H1 (cell line): Measurements from ENCODE around the gene NUDC. TPM values are rescaled to one million over a fixed set of nuclear protein-coding genes. Genes with fewer than 3 reads are reported as not detected.

Experiments
- BACH1 ChIP-seq: IDR thresholded peaks from 2 replicates; pipeline ENCODE4 v1.6.1; 2012; ENCODE audit warnings: low read length, improper control_type of control experiment
- BCL11A ChIP-seq, 2 experiments: IDR thresholded peaks; one replicate each; pipeline ENCODE4 v1.6.1; 2011; ENCODE audit warnings: low read depth in 2 of 2, low read length in 2 of 2, mild to moderate bottlenecking in 2 of 2
- CEBPB ChIP-seq: IDR thresholded peaks from 2 replicates; pipeline ENCODE4 v1.6.1; 2012; ENCODE audit warnings: low read depth, low read length
- E2F6 ChIP-seq: IDR thresholded peaks from 2 replicates; pipeline ENCODE4 v1.6.1; 2012; ENCODE audit warnings: inconsistent platforms
- HDAC2 ChIP-seq, 2 experiments: fragments of 300-600 bp in 1 of 2; sonication (generic) in 1 of 2; IDR thresholded peaks; 2 replicates each; pipeline ENCODE4 v1.6.1; 2011 to 2012; ENCODE audit warnings: low read depth in 2 of 2, low read length in 2 of 2, mild to moderate bottlenecking in 2 of 2, moderate library complexity in 2 of 2, borderline replicate concordance in 1 of 2, inconsistent platforms in 1 of 2
- KDM1A ChIP-seq: fragments of 200-600, 300-600 bp; sonication (generic); IDR thresholded peaks from 2 replicates; pipeline ENCODE4 v1.7.1; 2016; ENCODE audit warnings: mild to moderate bottlenecking, low read length, borderline replicate concordance
- KDM4A ChIP-seq: IDR thresholded peaks from one replicate; pipeline ENCODE4 v1.7.1; 2012; ENCODE audit warnings: low read depth, mild to moderate bottlenecking, moderate library complexity, low read length, inconsistent platforms; ENCODE audit not compliant: severe bottlenecking
- KDM5A ChIP-seq: fragments of 200-600 bp; IDR thresholded peaks from 2 replicates; pipeline ENCODE4 v1.7.1; 2012; ENCODE audit warnings: mild to moderate bottlenecking, low read length, inconsistent platforms, mixed read lengths
- MAX ChIP-seq: IDR thresholded peaks from 2 replicates; pipeline ENCODE4 v1.6.1; 2012; ENCODE audit warnings: inconsistent platforms
- RNF2 ChIP-seq: fragments of 200-900, 300-1000 bp; sonication (generic); IDR thresholded peaks from 2 replicates; pipeline ENCODE4 v1.7.1; 2016; ENCODE audit warnings: borderline replicate concordance, low read depth, mild to moderate bottlenecking, antibody characterized with exemption, low read length; ENCODE audit not compliant: poor library complexity, severe bottlenecking; ENCODE audit errors: missing control alignments
- SIN3A ChIP-seq, 2 experiments: IDR thresholded peaks in 1 of 2; conservative IDR thresholded peaks in 1 of 2; 2 replicates each; pipeline ENCODE4 v1.6.1; 2011 to 2012; ENCODE audit warnings: low read length in 2 of 2, improper control_type of control experiment in 1 of 2, low read depth in 1 of 2, mild to moderate bottlenecking in 1 of 2
- SP2 ChIP-seq: IDR thresholded peaks from 2 replicates; pipeline ENCODE4 v1.6.1; 2012; ENCODE audit warnings: mild to moderate bottlenecking, low read length, inconsistent platforms
- TAF7 ChIP-seq: optimal IDR thresholded peaks from 2 replicates; pipeline ENCODE3; 2011; ENCODE audit warnings: low read depth, mild to moderate bottlenecking, inconsistent platforms, low read length, moderate library complexity, borderline replicate concordance
- TCF12 ChIP-seq: IDR thresholded peaks from 2 replicates; pipeline ENCODE4 v1.6.1; 2011; ENCODE audit warnings: low read depth, mild to moderate bottlenecking, low read length
- polyA plus RNA-seq, 7 experiments: library from polyadenylated mRNA; depleted of rRNA in 3 of 7; stranded (reverse) in 5 of 7; unstranded in 2 of 7; fragments of >200 nt in 5 of 7; fragments of 200-250 nt in 2 of 7; gene quantifications; 1 replicate in 5 of 7; 2 replicates in 1 of 7; 4 replicates in 1 of 7; pipeline versions ENCODE4 v1.2.1 to v1.2.3, GENCODE V29; 2011 to 2013; ENCODE audit warnings: missing spikeins in 2 of 7, mixed read lengths in 2 of 7
- total RNA-seq: library from RNA; stranded (reverse); fragmentation: NEBNext Ultra II Directional; extraction: Animal tissue kit (Norgen Biotek cat#: 25700); gene quantifications from 2 replicates; pipeline ENCODE4 v1.2.1, GENCODE V29; 2021

NUDC gene
- total and polyA plus RNA-seq, 2 of the 8 experiments (the other 6 are each of a cell fraction or from before 2014, with no cell fraction given), result 43.2 to 131 TPM

GRCh38 chr1:26900001-26900814 lies 21.3 kb upstream of the NUDC start, which contains the start of gene GPATCH3 (continued):
- TF ChIP-seq SP2 (no peak), KDM1A (no peak), E2F6 (no peak), KDM5A (peak; percentile 100), TAF7 (peak; percentile 89), TCF12 (no peak), SIN3A (conservative IDR thresholded peaks at IDR 0.05 in 1 of 2, IDR thresholded peaks at IDR 0.05 in 1 of 2; ENCODE audit: low read depth in 1 of 2, low read length in 2 of 2) (peak; percentile 96 to 97), CEBPB (0 out of 2 replicates have a peak, but pooled peaks have one; percentile 16), BACH1 (no peak; the same call in 1 of the 2 replicates), HDAC2 (IDR thresholded peaks at IDR 0.05; ENCODE audit: borderline replicate concordance in 1 of 2, low read depth in 2 of 2, low read length in 2 of 2) (peak in 1 of 2 experiments; percentile 99; a peak in 2 of 4 replicates), KDM4A (peak; percentile 62), BCL11A (IDR thresholded peaks at IDR 0.05; ENCODE audit: low read depth in 2 of 2, low read length in 2 of 2) (no peak), MAX (no peak; the same call in 1 of the 2 replicates), RNF2 (no peak)
